Transverse colon (tissue), 3 donors: Measurements from ENCODE around the gene PPARA.

ENCODE experiments used
- CTCF ChIP-seq, 5 experiments: fragments of 200-600 bp in 3 of 5; fragments of 450-650 bp in 2 of 5; sonication (generic) in 3 of 5; IDR thresholded peaks; 1 replicate in 2 of 5; 2 replicates in 3 of 5; pipeline ENCODE4 v1.5.1; 2016 to 2017; ENCODE audit warnings: antibody characterized with exemption in 5 of 5, inconsistent platforms in 3 of 5, mild to moderate bottlenecking in 2 of 5, moderate library complexity in 1 of 5
- POLR2A ChIP-seq: fragments of 450-650 bp; IDR thresholded peaks from one replicate; pipeline ENCODE4 v1.6.1; 2016; ENCODE audit warnings: antibody characterized with exemption, mild to moderate bottlenecking, moderate library complexity

GRCh38 chr22:46263216-46263590 is 112.9 kb downstream of the PPARA start, which contains the start of gene PKDREJ:
- no peak for TF ChIP-seq POLR2A
- TF ChIP-seq CTCF (IDR thresholded peaks at IDR 0.05) = no peak
